Raji (cell line): Measurements from ENCODE around the gene UBQLN3.

ENCODE experiments used
- POLR2A ChIP-seq: IDR thresholded peaks from 2 replicates; pipeline ENCODE4 v1.6.1; 2011; ENCODE audit warnings: low read depth, low read length, control low read depth; ENCODE audit not compliant: insufficient read depth

UBQLN3 gene

DNA sequence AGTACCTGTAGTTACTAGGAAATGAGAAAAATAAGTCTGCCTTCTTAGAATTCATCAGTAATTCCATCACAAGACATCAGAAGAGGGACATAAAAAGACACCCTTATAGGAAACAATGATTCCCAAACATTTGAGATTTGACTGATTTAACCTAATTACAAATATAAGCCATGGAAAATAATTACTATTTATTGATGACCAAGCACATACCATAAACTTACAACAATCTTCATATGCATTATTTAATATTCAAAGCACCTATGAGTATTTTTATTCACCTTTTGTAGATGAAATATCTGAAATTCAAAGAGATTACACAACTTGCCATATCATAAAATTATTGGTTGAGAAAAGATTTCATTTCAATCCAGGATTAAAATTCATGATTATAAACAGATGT lies 35.8 kb downstream of the UBQLN3 start:
- TF ChIP-seq POLR2A, result no peak

DNA sequence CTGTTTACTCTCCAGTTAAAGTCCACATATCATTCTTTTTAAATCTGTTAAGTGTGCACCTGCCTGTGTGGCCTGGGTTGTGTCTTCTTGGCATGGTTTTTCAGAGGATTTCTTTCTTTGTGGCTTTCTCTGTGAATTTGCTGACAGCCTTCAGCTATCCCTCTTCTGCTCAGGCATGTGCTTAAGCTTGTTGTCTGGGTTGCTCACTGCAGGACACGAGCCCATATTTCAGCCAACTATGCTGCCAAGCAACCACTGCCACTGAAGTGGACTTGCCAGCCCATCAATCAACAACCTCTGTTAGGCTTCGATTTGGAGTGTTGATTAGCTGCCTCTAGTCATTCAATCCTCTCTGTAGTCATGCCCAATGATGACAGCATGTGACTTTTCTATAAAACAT lies 42.2 kb downstream of the UBQLN3 start:
- TF ChIP-seq POLR2A, result no peak

DNA sequence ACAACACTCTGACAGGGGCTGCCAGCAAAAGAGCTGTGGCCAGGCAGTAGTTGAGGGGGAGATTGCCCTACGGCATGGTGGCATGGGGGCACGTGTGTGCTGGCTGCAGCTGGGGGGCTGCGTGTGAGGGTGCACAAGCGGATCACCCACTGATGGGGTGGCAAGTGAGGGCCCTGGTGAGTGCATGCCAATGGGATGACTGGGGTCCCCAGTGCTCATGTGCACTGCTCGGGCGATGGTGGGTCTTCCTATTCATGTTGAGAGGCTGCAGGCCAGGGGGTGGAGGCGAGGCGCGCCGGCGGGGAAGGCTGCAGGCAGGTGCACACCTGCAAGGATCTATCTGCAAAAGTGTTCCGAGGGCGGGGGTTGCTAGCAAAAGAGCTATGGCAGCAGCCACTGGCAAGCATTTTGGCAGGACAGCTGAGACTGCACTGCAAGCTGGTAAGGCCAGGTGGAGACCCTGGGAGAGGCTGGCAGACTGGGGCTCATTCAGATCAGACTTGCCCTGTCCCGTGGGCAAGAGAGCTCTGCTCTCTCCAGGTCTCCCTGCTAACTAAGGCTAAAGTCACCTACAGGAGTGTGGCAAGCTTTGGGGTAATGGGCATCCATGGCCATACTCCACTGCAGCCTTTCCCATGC lies 48.7 kb downstream of the UBQLN3 start:
- TF ChIP-seq POLR2A, result no peak
